Astrocyte (in vitro differentiated cells and primary cell): Measurements from ENCODE around the gene ST8SIA2. TPM values are rescaled to one million over a fixed set of nuclear protein-coding genes. Genes with fewer than 3 reads are reported as not detected.

Experiments used
- DNase-seq: peaks from one replicate; pipeline ENCODE4 v3.0.0-alpha.2; 2010; ENCODE audit warnings: low read depth
- FAIRE-seq: peaks from 2 replicates; lab custom pipeline; 2011; peaks lifted over from hg19 to GRCh38; lab: Jason Lieb, UNC
- H2AFZ ChIP-seq: 2 replicates; pipeline ENCODE4 v1.6.0; 2012; ENCODE audit warnings: low read depth, low read length, inconsistent platforms
- H3K27ac ChIP-seq: 2 replicates; pipeline ENCODE4 v1.5.1; 2011; ENCODE audit warnings: low read depth, low read length, inconsistent platforms
- H3K27me3 ChIP-seq: 2 replicates; pipeline ENCODE4 v1.6.0; 2011; ENCODE audit warnings: low read length, inconsistent platforms; ENCODE audit not compliant: insufficient read depth
- H3K36me3 ChIP-seq: 2 replicates; pipeline ENCODE4 v1.5.1; 2011; ENCODE audit warnings: low read length, inconsistent platforms; ENCODE audit not compliant: insufficient read depth
- H3K4me1 ChIP-seq: 2 replicates; pipeline ENCODE4 v1.5.1; 2011; ENCODE audit warnings: low read length, inconsistent platforms; ENCODE audit not compliant: insufficient read depth
- H3K4me2 ChIP-seq: 2 replicates; pipeline ENCODE4 v1.6.0; 2012; ENCODE audit warnings: low read length, inconsistent platforms
- H3K4me3 ChIP-seq: 2 replicates; pipeline ENCODE4 v1.5.1; 2011; ENCODE audit warnings: low read depth, mild to moderate bottlenecking, low read length, inconsistent platforms; ENCODE audit not compliant: insufficient read depth
- H3K79me2 ChIP-seq: 2 replicates; pipeline ENCODE4 v1.6.0; 2012; ENCODE audit warnings: mild to moderate bottlenecking, low read length, inconsistent platforms; ENCODE audit not compliant: insufficient read depth
- H3K9ac ChIP-seq: 2 replicates; pipeline ENCODE4 v1.6.0; 2012; ENCODE audit warnings: mild to moderate bottlenecking, low read length, inconsistent platforms
- H3K9me3 ChIP-seq: 2 replicates; pipeline ENCODE4 v1.5.1; 2012; ENCODE audit warnings: low read depth, mild to moderate bottlenecking, low read length, inconsistent platforms; ENCODE audit not compliant: insufficient read depth
- H4K20me1 ChIP-seq: 2 replicates; pipeline ENCODE4 v1.6.0; 2012; ENCODE audit warnings: low read length, inconsistent platforms; ENCODE audit not compliant: insufficient read depth
- H3K27ac Mint-ChIP-seq: one replicate; pipeline ENCODE4 v1.8.0; 2021; ENCODE audit warnings: mild to moderate bottlenecking, mixed read lengths; ENCODE audit not compliant: unreplicated experiment
- H3K27me3 Mint-ChIP-seq: one replicate; pipeline ENCODE4 v1.8.0; 2021; ENCODE audit warnings: low read depth, mixed read lengths; ENCODE audit not compliant: unreplicated experiment
- H3K36me3 Mint-ChIP-seq: one replicate; pipeline ENCODE4 v1.8.0; 2021; ENCODE audit warnings: low read depth, mixed read lengths; ENCODE audit not compliant: unreplicated experiment
- H3K4me1 Mint-ChIP-seq: one replicate; pipeline ENCODE4 v1.8.0; 2021; ENCODE audit warnings: low read depth, mixed read lengths; ENCODE audit not compliant: unreplicated experiment
- H3K4me3 Mint-ChIP-seq: one replicate; pipeline ENCODE4 v1.8.0; 2021; ENCODE audit warnings: mild to moderate bottlenecking, moderate library complexity, mixed read lengths; ENCODE audit not compliant: unreplicated experiment
- H3K9me3 Mint-ChIP-seq: one replicate; pipeline ENCODE4 v1.8.0; 2021; ENCODE audit warnings: mild to moderate bottlenecking, mixed read lengths; ENCODE audit not compliant: unreplicated experiment
- CTCF ChIP-seq: IDR thresholded peaks from 2 replicates; pipeline ENCODE4 v1.5.1; 2011; ENCODE audit warnings: low read depth, mild to moderate bottlenecking, inconsistent platforms, low read length, moderate library complexity; ENCODE audit not compliant: insufficient read depth
- EZH2 ChIP-seq: IDR thresholded peaks from 2 replicates; pipeline ENCODE4 v1.6.1; 2012; ENCODE audit warnings: mild to moderate bottlenecking, low read length, inconsistent platforms; ENCODE audit not compliant: insufficient read depth
- total RNA-seq: library from RNA; stranded (reverse); gene quantifications from 2 replicates; pipeline ENCODE4 v1.2.1, GENCODE V29; 2021

The ST8SIA2 gene
- total RNA-seq, 1 donor from 2014 or later, result 8.6 TPM

GRCh38 chr15:92366381-92366780 lies 27.3 kb upstream of the ST8SIA2 start:
- no peaks in the 10 kb centered on the region for H3K27me3 ChIP-seq
- H3K9me3 ChIP-seq, result peaks cover 5% of the 10 kb centered on the region
- H3K4me2 ChIP-seq, result no peak overlapping the region
- no peak overlapping the region for H3K9ac ChIP-seq
- H3K27me3 Mint-ChIP-seq, result peaks cover 9% of the 10 kb centered on the region
- peaks cover 3% of the 10 kb centered on the region for H3K9me3 Mint-ChIP-seq
- DNase-seq (peak; percentile 1), FAIRE-seq (no peak)
- H4K20me1 ChIP-seq, result no peaks in the 10 kb centered on the region
- no peaks in the 10 kb centered on the region for H3K79me2 ChIP-seq
- no peaks in the 10 kb centered on the region for H3K36me3 Mint-ChIP-seq
- H3K27ac ChIP-seq, result no peak overlapping the region
- H3K4me3 ChIP-seq, result no peak overlapping the region
- H3K4me3 Mint-ChIP-seq, result no peak overlapping the region
- peaks cover 9% of the 10 kb centered on the region for H3K4me1 ChIP-seq
- H3K4me1 Mint-ChIP-seq, result peaks cover 9% of the 10 kb centered on the region
- TF ChIP-seq EZH2, result no peak
- H3K27ac Mint-ChIP-seq, result no peak overlapping the region
- no peak overlapping the region for H2AFZ ChIP-seq
- no peaks in the 10 kb centered on the region for H3K36me3 ChIP-seq

GRCh38 chr15:92375057-92375456 lies 18.6 kb upstream of the ST8SIA2 start:
- Histone ChIP-seq H4K20me1 (no peaks in the 10 kb centered on the region), H2AFZ (no peak overlapping the region), H3K4me1 (no peaks in the 10 kb centered on the region), H3K36me3 (no peaks in the 10 kb centered on the region), H3K9me3 (no peaks in the 10 kb centered on the region), H3K9ac (no peak overlapping the region), H3K79me2 (no peaks in the 10 kb centered on the region), H3K4me3 (no peak overlapping the region), H3K27ac (no peak overlapping the region), H3K4me2 (no peak overlapping the region), H3K27me3 (no peaks in the 10 kb centered on the region)
- Mint-ChIP-seq H3K27ac (no peak overlapping the region), H3K4me3 (no peak overlapping the region), H3K36me3 (no peaks in the 10 kb centered on the region), H3K9me3 (peaks cover under 1% of the 10 kb centered on the region), H3K27me3 (peaks cover 20% of the 10 kb centered on the region), H3K4me1 (peaks cover 11% of the 10 kb centered on the region)
- FAIRE-seq (no peak), DNase-seq (no peak)
- TF ChIP-seq CTCF, result no peak
- TF ChIP-seq EZH2, result no peak

- Histone ChIP-seq H3K27ac (no peak overlapping the region), H3K9ac (no peak overlapping the region), H3K4me1 (no peaks in the 10 kb centered on the region), H3K79me2 (no peaks in the 10 kb centered on the region), H3K36me3 (no peaks in the 10 kb centered on the region), H3K4me2 (no peak overlapping the region), H3K9me3 (no peaks in the 10 kb centered on the region), H4K20me1 (no peaks in the 10 kb centered on the region), H3K27me3 (no peaks in the 10 kb centered on the region), H3K4me3 (no peak overlapping the region), H2AFZ (no peak overlapping the region)
- Mint-ChIP-seq H3K4me1 (peaks cover 11% of the 10 kb centered on the region), H3K27ac (no peak overlapping the region), H3K4me3 (no peak overlapping the region), H3K36me3 (no peaks in the 10 kb centered on the region), H3K9me3 (peaks cover 3% of the 10 kb centered on the region), H3K27me3 (peaks cover 18% of the 10 kb centered on the region)
- FAIRE-seq (no peak), DNase-seq (no peak)
- no peak for TF ChIP-seq CTCF
- no peak for TF ChIP-seq EZH2
These were observed 17.6 kb upstream of the ST8SIA2 start for GRCh38 chr15:92376109-92376508.
